Right lobe of liver (tissue), 4 donors: ENCODE data around the gene DOLPP1.

ENCODE experiments used
- POLR2A ChIP-seq: fragments of 450-650 bp; IDR thresholded peaks from one replicate; pipeline ENCODE4 v1.6.1; 2017; ENCODE audit warnings: antibody characterized with exemption, mild to moderate bottlenecking
- TF ChIP-seq, protein P1 (sequence below), 4 donors: fragments of 200-600 bp in 3 of 4; fragments of 450-650 bp in 1 of 4; IDR thresholded peaks; one replicate each; pipeline versions ENCODE4 v1.5.1 to v1.8.0; 2016 to 2022; ENCODE audit warnings: antibody characterized with exemption in 4 of 4, mild to moderate bottlenecking in 2 of 4
- donor health status: DM: no; HTN: no; CAD: no.
- donor health status: DM: no; HTN: no; CAD: no.
- donor health status: DM: no; HTN: yes; CAD: no.

GRCh38 chr9:129095170-129095667 lies 14.3 kb downstream of the DOLPP1 start:
- TF ChIP-seq, protein P1, sequence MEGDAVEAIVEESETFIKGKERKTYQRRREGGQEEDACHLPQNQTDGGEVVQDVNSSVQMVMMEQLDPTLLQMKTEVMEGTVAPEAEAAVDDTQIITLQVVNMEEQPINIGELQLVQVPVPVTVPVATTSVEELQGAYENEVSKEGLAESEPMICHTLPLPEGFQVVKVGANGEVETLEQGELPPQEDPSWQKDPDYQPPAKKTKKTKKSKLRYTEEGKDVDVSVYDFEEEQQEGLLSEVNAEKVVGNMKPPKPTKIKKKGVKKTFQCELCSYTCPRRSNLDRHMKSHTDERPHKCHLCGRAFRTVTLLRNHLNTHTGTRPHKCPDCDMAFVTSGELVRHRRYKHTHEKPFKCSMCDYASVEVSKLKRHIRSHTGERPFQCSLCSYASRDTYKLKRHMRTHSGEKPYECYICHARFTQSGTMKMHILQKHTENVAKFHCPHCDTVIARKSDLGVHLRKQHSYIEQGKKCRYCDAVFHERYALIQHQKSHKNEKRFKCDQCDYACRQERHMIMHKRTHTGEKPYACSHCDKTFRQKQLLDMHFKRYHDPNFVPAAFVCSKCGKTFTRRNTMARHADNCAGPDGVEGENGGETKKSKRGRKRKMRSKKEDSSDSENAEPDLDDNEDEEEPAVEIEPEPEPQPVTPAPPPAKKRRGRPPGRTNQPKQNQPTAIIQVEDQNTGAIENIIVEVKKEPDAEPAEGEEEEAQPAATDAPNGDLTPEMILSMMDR (IDR thresholded peaks at IDR 0.05) = no peak
- no peak for TF ChIP-seq POLR2A
